Body of pancreas (tissue), 4 donors: Measurements from ENCODE around the gene COL9A3. TPM values are rescaled to one million over a fixed set of nuclear protein-coding genes. Genes with fewer than 3 reads are reported as not detected.

Experiments used
- ATAC-seq: fragments of 150-250 bp; one replicate; pipeline ENCODE4 v1.9.1; 2016
- DNase-seq, 4 donors: peaks; one replicate each; pipeline ENCODE4 v3.0.0-alpha.2; 2019
- H3K27ac ChIP-seq, 4 donors: fragments of 200-600 bp; sonication (generic); 1 replicate in 3 of 4; 2 replicates in 1 of 4; pipeline versions ENCODE4 v1.5.1 to v1.6.1; 2016 to 2019; ENCODE audit warnings: mild to moderate bottlenecking in 1 of 4, mixed read lengths in 1 of 4, moderate library complexity in 1 of 4
- H3K27me3 ChIP-seq, 2 donors: fragments of 200-600 bp; sonication (generic); one replicate each; pipeline ENCODE4 v1.6.0; 2016; ENCODE audit warnings: mild to moderate bottlenecking in 1 of 2
- H3K36me3 ChIP-seq, 2 donors: fragments of 200-600 bp; sonication (generic); replicated peaks in 1 of 2; 2 replicates each; pipeline ENCODE4 v1.5.1; 2016; ENCODE audit warnings: low read depth in 2 of 2; ENCODE audit not compliant: insufficient read depth in 1 of 2
- H3K4me1 ChIP-seq: fragments of 200-600 bp; sonication (generic); one replicate; pipeline ENCODE4 v1.6.0; 2016
- H3K4me3 ChIP-seq, 2 donors: fragments of 200-600 bp; sonication (generic); 1 replicate in 1 of 2; 2 replicates in 1 of 2; pipeline ENCODE4 v1.5.1; 2016 to 2019
- H3K9me3 ChIP-seq, 3 donors: fragments of 200-600 bp; sonication (generic); 1 replicate in 2 of 3; 2 replicates in 1 of 3; pipeline ENCODE4 v1.5.1; 2016
- CTCF ChIP-seq, 7 experiments: fragments of 450-650 bp in 4 of 7; fragments of 200-600 bp in 3 of 7; sonication (generic) in 3 of 7; IDR thresholded peaks; one replicate each; pipeline ENCODE4 v1.5.1; 2016 to 2019; ENCODE audit warnings: antibody characterized with exemption in 7 of 7
- POLR2A ChIP-seq, 3 donors: fragments of 450-650 bp; IDR thresholded peaks; one replicate each; pipeline ENCODE4 v1.6.1; 2016; ENCODE audit warnings: antibody characterized with exemption in 3 of 3, mild to moderate bottlenecking in 2 of 3
- WGBS, 2 donors: methylation state at CpG; one replicate each; pipeline ENCODE4 v1.1.5; 2017; 5-methylcytosine and 5-hydroxymethylcytosine counted together
- intact Hi-C: fragments of 100-400 bp; cut with DNase I; formaldehyde crosslinking; loops from one replicate; pipeline ENCODE4 v1.15.1; 2023
- total RNA-seq, 2 donors: library from RNA; depleted of rRNA; stranded (reverse); fragments of >200 nt; gene quantifications; one replicate each; pipeline ENCODE4 v1.1.0, GENCODE V29; 2016

Gene COL9A3
- total RNA-seq, 2 donors from 2014 or later, result 25.2 to 69.5 TPM

GRCh38 chr20:62831854-62832211, 15.0 kb downstream of the COL9A3 start:
- H3K9me3 ChIP-seq, result no peaks in the 10 kb centered on the region
- H3K4me3 ChIP-seq, result no peak overlapping the region
- 63 to 70% methylated on average over 4 to 10 of the region's 10 CpGs for WGBS, 2 donors
- ATAC-seq (peak; percentile 4), DNase-seq (no peak)
- intact Hi-C loops, result no loop called here
- no peaks in the 10 kb centered on the region for H3K27me3 ChIP-seq
- no peak for TF ChIP-seq CTCF (IDR thresholded peaks at IDR 0.05)
- no peak for TF ChIP-seq POLR2A (IDR thresholded peaks at IDR 0.05)
- H3K27ac ChIP-seq, result peak overlapping the region in 3 of 4 donors; percentile 69 to 78 (median 72)
- H3K4me1 ChIP-seq, result peaks cover 27% of the 10 kb centered on the region
- H3K36me3 ChIP-seq, result no peaks in the 10 kb centered on the region

- H3K9me3 ChIP-seq, result no peaks in the 10 kb centered on the region
- peaks cover 27% of the 10 kb centered on the region for H3K4me1 ChIP-seq
- WGBS, 2 donors, result 35 to 46% methylated on average over 15 to 21 of the region's 22 CpGs
- intact Hi-C loops, result no loop called here
- peak overlapping the region; percentile 54 to 78 (median 70) for H3K27ac ChIP-seq
- ATAC-seq (peak; percentile 45), DNase-seq (peak in 3 of 4 donors; percentile 42 to 83 (median 82))
- no peaks in the 10 kb centered on the region for H3K36me3 ChIP-seq
- H3K4me3 ChIP-seq, result no peak overlapping the region
- no peaks in the 10 kb centered on the region for H3K27me3 ChIP-seq
- TF ChIP-seq POLR2A (IDR thresholded peaks at IDR 0.05) (no peak), CTCF (IDR thresholded peaks at IDR 0.05) (no peak)
These were observed 15.5 kb downstream of the COL9A3 start for GRCh38 chr20:62832212-62832922.

- Histone ChIP-seq H3K4me1 (peaks cover 27% of the 10 kb centered on the region), H3K4me3 (no peak overlapping the region), H3K9me3 (no peaks in the 10 kb centered on the region), H3K36me3 (no peaks in the 10 kb centered on the region), H3K27ac (peak overlapping the region; percentile 54 to 78 (median 70)), H3K27me3 (no peaks in the 10 kb centered on the region)
- WGBS, 2 donors, result 28 to 34% methylated on average over 13 to 14 of the region's 14 CpGs
- no peak for TF ChIP-seq POLR2A (IDR thresholded peaks at IDR 0.05)
- TF ChIP-seq CTCF (IDR thresholded peaks at IDR 0.05), result no peak
- intact Hi-C loops, result no loop called here
- peak in 2 of 4 donors; percentile 68 to 73 for DNase-seq
- peak; percentile 17 for ATAC-seq
These were observed 16.1 kb downstream of the COL9A3 start for GRCh38 chr20:62832951-62833391.

GRCh38 chr20:62834967-62835730, 18.3 kb downstream of the COL9A3 start:
- Histone ChIP-seq H3K27me3 (no peaks in the 10 kb centered on the region), H3K9me3 (no peaks in the 10 kb centered on the region), H3K4me1 (peaks cover 27% of the 10 kb centered on the region), H3K36me3 (no peaks in the 10 kb centered on the region), H3K4me3 (no peak overlapping the region), H3K27ac (no peak overlapping the region)
- WGBS, 2 donors, result 69 to 70% methylated on average over 15 to 24 of the region's 24 CpGs
- no peak for ATAC-seq
- intact Hi-C loops, result no loop called here
- no peak for TF ChIP-seq CTCF (IDR thresholded peaks at IDR 0.05)
- no peak for TF ChIP-seq POLR2A (IDR thresholded peaks at IDR 0.05)
- no peak for DNase-seq
